HepG2 (cell line): ENCODE data around the gene COMP. TPM values are rescaled to one million over a fixed set of nuclear protein-coding genes. Genes with fewer than 3 reads are reported as not detected.
A peak's percentile ranks its signal among the peaks of the same experiment; 100 is the strongest.

Experiments
- ATAC-seq: fragments of 200-7000 bp; cut with Tn5 transposase; 3 replicates; pipeline ENCODE4 v1.9.1; 2020; ENCODE audit warnings: mild to moderate bottlenecking, moderate library complexity
- BruUV-seq: library from RNA; stranded (reverse); fragments of 400-500 nt; replicated peaks from 2 replicates; lab custom pipeline; 2021; lab: Mats Ljungman, UMichigan
- CTCF ChIA-PET: fragments of 300-600 bp; formaldehyde crosslinking; extraction: SDS; loops from one replicate; lab custom pipeline; 2021; ENCODE audit warnings: low total read pairs, inconsistent platforms, low intra/inter-chr PET ratio; lab: Yijun Ruan, JAX
- POLR2A ChIA-PET: fragments of 350-600 bp; sonication (Branson Sonifier 250); formaldehyde crosslinking; loops from one replicate; lab custom pipeline; 2020; ENCODE audit warnings: antibody characterized with exemption, inconsistent platforms; lab: Yijun Ruan, JAX
- DNase-seq: peaks from one replicate; pipeline ENCODE4 v3.0.0-alpha.2; 2015; ENCODE audit warnings: low spot score
- FAIRE-seq: peaks from 3 replicates; lab custom pipeline; 2011; peaks lifted over from hg19 to GRCh38; lab: Jason Lieb, UNC
- H2AFZ ChIP-seq: one replicate; pipeline ENCODE4 v1.6.1; 2011; ENCODE audit warnings: low read length, inconsistent platforms
- H3K27ac ChIP-seq: fragments of 300-600 bp; 3 replicates; pipeline ENCODE4 v1.8.0; 2011; ENCODE audit warnings: mixed run types, mild to moderate bottlenecking, mixed read lengths, low read length, inconsistent platforms; ENCODE audit not compliant: insufficient read depth; ENCODE audit errors: extremely low read length
- H3K27me3 ChIP-seq, 2 experiments: fragments of 200-600 bp in 1 of 2; 2 replicates in 1 of 2; 3 replicates in 1 of 2; pipeline versions ENCODE4 v1.6.0 to v1.8.0; 2011; ENCODE audit warnings: low read length in 2 of 2, mild to moderate bottlenecking in 2 of 2, moderate library complexity in 2 of 2, inconsistent platforms in 1 of 2; ENCODE audit not compliant: insufficient read depth in 2 of 2, control insufficient read depth in 1 of 2
- H3K36me3 ChIP-seq, 2 experiments: fragments of 200-600 bp in 1 of 2; replicated peaks in 1 of 2; 2 replicates in 1 of 2; 3 replicates in 1 of 2; pipeline versions ENCODE4 v1.5.1 to v1.8.0; 2011; ENCODE audit warnings: low read length in 2 of 2, inconsistent platforms in 1 of 2; ENCODE audit not compliant: insufficient read depth in 2 of 2, control insufficient read depth in 1 of 2
- H3K4me1 ChIP-seq: 2 replicates; pipeline ENCODE4 v1.5.1; 2012; ENCODE audit warnings: low read length, inconsistent platforms; ENCODE audit not compliant: insufficient read depth
- H3K4me2 ChIP-seq: 2 replicates; pipeline ENCODE4 v1.6.0; 2011; ENCODE audit warnings: low read depth, low read length, inconsistent platforms
- H3K4me3 ChIP-seq, 3 experiments: fragments of 200-600 bp in 1 of 3; sonication (generic), shearing (Covaris generic) in 1 of 3; replicated peaks in 1 of 3; 2 replicates each; pipeline ENCODE4 v1.5.1; 2011 to 2016; ENCODE audit warnings: low read length in 3 of 3, inconsistent platforms in 2 of 3, low read depth in 2 of 3, mild to moderate bottlenecking in 2 of 3, control low read depth in 1 of 3, mixed read lengths in 1 of 3; ENCODE audit not compliant: insufficient read depth in 1 of 3
- H3K79me2 ChIP-seq: one replicate; pipeline ENCODE4 v1.6.1; 2011; ENCODE audit warnings: low read length, inconsistent platforms; ENCODE audit not compliant: insufficient read depth
- H3K9ac ChIP-seq: 2 replicates; pipeline ENCODE4 v1.6.0; 2011; ENCODE audit warnings: mild to moderate bottlenecking, low read depth, low read length, inconsistent platforms; ENCODE audit not compliant: insufficient read depth
- H3K9me3 ChIP-seq: 2 replicates; pipeline ENCODE4 v1.5.1; 2012; ENCODE audit warnings: mild to moderate bottlenecking, low read length
- H4K20me1 ChIP-seq: 2 replicates; pipeline ENCODE4 v1.6.0; 2011; ENCODE audit warnings: inconsistent platforms, mild to moderate bottlenecking, low read length, moderate library complexity; ENCODE audit not compliant: insufficient read depth
- AGO1 ChIP-seq: fragments of 200-400 bp; formaldehyde crosslinking; IDR thresholded peaks from 2 replicates; pipeline ENCODE4 v1.6.1; 2017; ENCODE audit warnings: mild to moderate bottlenecking, low read depth, low read length, moderate library complexity; ENCODE audit not compliant: poor library complexity, severe bottlenecking
- EEA1 ChIP-seq: sonication (generic); formaldehyde crosslinking; IDR thresholded peaks from 2 replicates; pipeline ENCODE4 v1.5.1; 2020; ENCODE audit warnings: mild to moderate bottlenecking, missing genetic modification reagents, borderline replicate concordance
- HMG20A ChIP-seq: IDR thresholded peaks from 2 replicates; pipeline ENCODE4 v1.6.1; 2016; ENCODE audit warnings: borderline replicate concordance
- NCOA5 ChIP-seq: sonication (generic); formaldehyde crosslinking; IDR thresholded peaks from 2 replicates; pipeline ENCODE4 v1.4.0; 2020; ENCODE audit warnings: missing genetic modification reagents
- NR2F1 ChIP-seq, 2 experiments: fragments of 450-650 bp in 1 of 2; formaldehyde crosslinking in 1 of 2; IDR thresholded peaks; 2 replicates each; pipeline versions ENCODE4 v1.5.0 to v1.6.1; 2016 to 2020; ENCODE audit warnings: mild to moderate bottlenecking in 1 of 2, missing compliant biosample characterization in 1 of 2, missing genetic modification reagents in 1 of 2, moderate library complexity in 1 of 2
- SNAPC4 ChIP-seq: sonication (generic); formaldehyde crosslinking; IDR thresholded peaks from 2 replicates; pipeline ENCODE4 v1.4.0; 2020; ENCODE audit warnings: mild to moderate bottlenecking, missing genetic modification reagents
- ZNF546 ChIP-seq: sonication (generic); formaldehyde crosslinking; conservative IDR thresholded peaks from 2 replicates; pipeline ENCODE4 v1.8.1; 2023; ENCODE audit warnings: mild to moderate bottlenecking, missing genetic modification reagents
- ZNF629 ChIP-seq: sonication (generic); formaldehyde crosslinking; conservative IDR thresholded peaks from 2 replicates; pipeline ENCODE4 v1.5.0; 2020; ENCODE audit warnings: missing genetic modification reagents
- WGBS: methylation state at CpG from one replicate; pipeline ENCODE4 v1.1.6; 2017; ENCODE audit warnings: low lambda C conversion rate; 5-methylcytosine and 5-hydroxymethylcytosine counted together
- in situ Hi-C: cut with HindIII; loops from 2 replicates; pipeline ENCODE4 v1.10.0; 2017; ENCODE audit warnings: low pct_unique_long_range_greater_than_20kb; ENCODE audit not compliant: extremely low pct_ligation_motif_present
- intact Hi-C: fragments of 100-400 bp; cut with micrococcal nuclease; formaldehyde crosslinking; loops from one replicate; pipeline ENCODE4 v1.10.0; 2022; ENCODE audit not compliant: unreplicated experiment
- polyA plus RNA-seq, 8 experiments: library from polyadenylated mRNA; depleted of rRNA in 3 of 8; stranded (reverse) in 7 of 8; unstranded in 1 of 8; fragments of >200 nt; fragmentation: Illumina TruSeq in 4 of 8; extraction: Trizol in 4 of 8; gene quantifications; 2 replicates each; pipeline versions ENCODE4 v1.2.1 to v1.2.3, GENCODE V29; 2011 to 2016; ENCODE audit warnings: low read depth in 4 of 8, missing spikeins in 1 of 8, mixed read lengths in 1 of 8; ENCODE audit not compliant: insufficient read depth in 1 of 8
- total RNA-seq, 5 experiments: library from RNA; depleted of rRNA; stranded (reverse); fragments of >200 nt; fragmentation: Illumina TruSeq; extraction: Trizol; gene quantifications; 2 replicates each; pipeline ENCODE4 v1.2.3, GENCODE V29; 2016; ENCODE audit warnings: low read depth in 1 of 5
- TF ChIP-seq, protein P1 (sequence below): sonication (generic); formaldehyde crosslinking; IDR thresholded peaks from 2 replicates; pipeline ENCODE4 v1.5.1; 2020; ENCODE audit warnings: mild to moderate bottlenecking, missing genetic modification reagents, moderate library complexity
- TF ChIP-seq, protein P2 (sequence below): sonication (generic); formaldehyde crosslinking; IDR thresholded peaks from 2 replicates; pipeline ENCODE4 v1.4.0; 2020; ENCODE audit warnings: missing genetic modification reagents; ENCODE audit errors: not compliant biosample characterization

The COMP gene
- total and polyA plus RNA-seq, 2 of the 13 experiments (the other 11 are each of a cell fraction or from before 2014, with no cell fraction given) = 0.04 to 0.13 TPM

GRCh38 chr19:18777301-18778075 is 13.6 kb downstream of the COMP start (continued):
- TF ChIP-seq AGO1 (peak; percentile 43), ZNF546 (no peak)

DNA sequence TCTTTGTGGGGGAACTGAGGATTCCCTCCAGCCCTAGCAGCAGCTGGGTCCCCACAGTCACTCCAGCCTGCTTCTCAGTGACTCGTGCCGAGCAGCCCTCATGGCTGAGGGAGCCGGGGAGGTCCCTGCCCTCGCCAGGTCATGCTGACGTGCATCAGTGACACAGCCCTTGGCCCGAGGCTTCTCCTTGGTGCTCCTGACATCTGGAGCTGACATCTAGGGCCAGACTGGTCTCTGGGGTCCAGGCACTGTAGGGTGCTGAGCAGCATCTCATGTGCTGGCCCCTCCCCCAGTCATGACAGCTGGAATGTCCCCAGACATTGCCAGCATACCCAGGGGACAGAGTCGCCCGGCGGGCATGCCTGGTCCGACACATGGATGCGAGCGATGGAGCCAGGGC is 14.4 kb downstream of the COMP start:
- Histone ChIP-seq H3K79me2 (no peaks in the 10 kb centered on the region), H3K4me1 (peaks cover 23% of the 10 kb centered on the region), H3K36me3 (no peaks in the 10 kb centered on the region), H3K9me3 (no peaks in the 10 kb centered on the region), H3K9ac (no peak overlapping the region), H4K20me1 (no peaks in the 10 kb centered on the region), H3K27ac (no peak overlapping the region), H2AFZ (no peak overlapping the region), H3K27me3 (0 out of 5 replicates have a peak, but pooled peaks cover 0 to 8% of the 10 kb centered on the region in 2 experiments), H3K4me3 (no peak overlapping the region), H3K4me2 (no peak overlapping the region)
- in situ Hi-C loops (no loop called here), intact Hi-C loops (no loop called here)
- 63% methylated on average over 3 of the region's 12 CpGs for WGBS
- FAIRE-seq (no peak), ATAC-seq (no peak), DNase-seq (no peak)
- TF ChIP-seq EEA1 (CRISPR knock-in tag) (no peak), SNAPC4 (no peak), ZNF629 (0 out of 2 replicates have a peak, but pooled peaks have one; percentile 8), NR2F1 (CRISPR knock-in tag; IDR thresholded peaks at IDR 0.05) (no peak), NCOA5 (CRISPR knock-in tag) (no peak), HMG20A (CRISPR knock-in tag) (no peak)
- TF ChIP-seq, protein P1, sequence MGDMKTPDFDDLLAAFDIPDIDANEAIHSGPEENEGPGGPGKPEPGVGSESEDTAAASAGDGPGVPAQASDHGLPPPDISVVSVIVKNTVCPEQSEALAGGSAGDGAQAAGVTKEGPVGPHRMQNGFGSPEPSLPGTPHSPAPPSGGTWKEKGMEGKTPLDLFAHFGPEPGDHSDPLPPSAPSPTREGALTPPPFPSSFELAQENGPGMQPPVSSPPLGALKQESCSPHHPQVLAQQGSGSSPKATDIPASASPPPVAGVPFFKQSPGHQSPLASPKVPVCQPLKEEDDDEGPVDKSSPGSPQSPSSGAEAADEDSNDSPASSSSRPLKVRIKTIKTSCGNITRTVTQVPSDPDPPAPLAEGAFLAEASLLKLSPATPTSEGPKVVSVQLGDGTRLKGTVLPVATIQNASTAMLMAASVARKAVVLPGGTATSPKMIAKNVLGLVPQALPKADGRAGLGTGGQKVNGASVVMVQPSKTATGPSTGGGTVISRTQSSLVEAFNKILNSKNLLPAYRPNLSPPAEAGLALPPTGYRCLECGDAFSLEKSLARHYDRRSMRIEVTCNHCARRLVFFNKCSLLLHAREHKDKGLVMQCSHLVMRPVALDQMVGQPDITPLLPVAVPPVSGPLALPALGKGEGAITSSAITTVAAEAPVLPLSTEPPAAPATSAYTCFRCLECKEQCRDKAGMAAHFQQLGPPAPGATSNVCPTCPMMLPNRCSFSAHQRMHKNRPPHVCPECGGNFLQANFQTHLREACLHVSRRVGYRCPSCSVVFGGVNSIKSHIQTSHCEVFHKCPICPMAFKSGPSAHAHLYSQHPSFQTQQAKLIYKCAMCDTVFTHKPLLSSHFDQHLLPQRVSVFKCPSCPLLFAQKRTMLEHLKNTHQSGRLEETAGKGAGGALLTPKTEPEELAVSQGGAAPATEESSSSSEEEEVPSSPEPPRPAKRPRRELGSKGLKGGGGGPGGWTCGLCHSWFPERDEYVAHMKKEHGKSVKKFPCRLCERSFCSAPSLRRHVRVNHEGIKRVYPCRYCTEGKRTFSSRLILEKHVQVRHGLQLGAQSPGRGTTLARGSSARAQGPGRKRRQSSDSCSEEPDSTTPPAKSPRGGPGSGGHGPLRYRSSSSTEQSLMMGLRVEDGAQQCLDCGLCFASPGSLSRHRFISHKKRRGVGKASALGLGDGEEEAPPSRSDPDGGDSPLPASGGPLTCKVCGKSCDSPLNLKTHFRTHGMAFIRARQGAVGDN = peak; percentile 21; the same call in 1 of the 2 replicates
- TF ChIP-seq, protein P2, sequence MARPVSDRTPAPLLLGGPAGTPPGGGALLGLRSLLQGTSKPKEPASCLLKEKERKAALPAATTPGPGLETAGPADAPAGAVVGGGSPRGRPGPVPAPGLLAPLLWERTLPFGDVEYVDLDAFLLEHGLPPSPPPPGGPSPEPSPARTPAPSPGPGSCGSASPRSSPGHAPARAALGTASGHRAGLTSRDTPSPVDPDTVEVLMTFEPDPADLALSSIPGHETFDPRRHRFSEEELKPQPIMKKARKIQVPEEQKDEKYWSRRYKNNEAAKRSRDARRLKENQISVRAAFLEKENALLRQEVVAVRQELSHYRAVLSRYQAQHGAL (CRISPR knock-in tag) = no peak
- POLR2A ChIA-PET = no interaction called here
- BruUV-seq = no TSS peak
- CTCF ChIA-PET = no interaction called here
